Left cardiac atrium (tissue), 4 donors: ENCODE results near the gene BNIP3. TPM values are rescaled to one million over a fixed set of nuclear protein-coding genes. Genes with fewer than 3 reads are reported as not detected.
"Not testable (repeated sequence)": the region's sequence is repeated elsewhere in the genome, so short reads cannot be mapped to it uniquely, and the experiment has no call there.

Experiments used
- ATAC-seq, 2 donors: fragments of 200-7000 bp; cut with Tn5 transposase; one replicate each; pipeline ENCODE4 v1.9.1; 2020; ENCODE audit warnings: mild to moderate bottlenecking in 2 of 2, moderate library complexity in 2 of 2
- DNase-seq: peaks from one replicate; pipeline ENCODE4 v3.0.0-alpha.2; 2020
- intact Hi-C, 2 donors: fragments of 100-400 bp; cut with DNase I; formaldehyde crosslinking; loops; one replicate each; pipeline versions ENCODE4 v1.14.1 to v1.15.1; 2022 to 2023
- total RNA-seq, 2 donors: library from RNA; stranded (reverse); fragmentation: NEBNext Ultra II Directional; extraction: Animal tissue kit (Norgen Biotek cat#: 25700); gene quantifications; one replicate each; pipeline ENCODE4 v1.2.1, GENCODE V29; 2021
- donor health status: DM: no; HTN: yes; CAD: no.
- donor health status: DM: no; HTN: yes; CAD: no; lungs with severe emphysema.
- donor health status: DM: yes; HTN: yes; CAD: no.
- donor health status: Dilated cardiomyopathy.

The BNIP3 gene
- total RNA-seq, 2 donors from 2014 or later = 67.1 to 87.1 TPM

GRCh38 chr10:132004052-132004451, 22.3 kb upstream of the BNIP3 start:
- no peak for ATAC-seq
- no peak for DNase-seq
- intact Hi-C loops = no loop called here

GRCh38 chr10:132003282-132003924, 21.7 kb upstream of the BNIP3 start:
- no peak for DNase-seq
- intact Hi-C loops = no loop called here
- no peak for ATAC-seq

GRCh38 chr10:132002004-132002403, 20.3 kb upstream of the BNIP3 start:
- DNase-seq (no peak), ATAC-seq (no peak)
- intact Hi-C loops = no loop called here

GRCh38 chr10:132001238-132001972, 19.7 kb upstream of the BNIP3 start:
- DNase-seq = no peak
- intact Hi-C loops = no loop called here
- ATAC-seq = peak in 1 of 2 donors; percentile 59

GRCh38 chr10:131998845-131999681, 17.3 kb upstream of the BNIP3 start:
- ATAC-seq = no peak
- no peak for DNase-seq
- intact Hi-C loops = no loop called here

- ATAC-seq (peak in 1 of 2 donors; percentile 21), DNase-seq (no peak)
- intact Hi-C loops = no loop called here
These were observed 16.5 kb upstream of the BNIP3 start for GRCh38 chr10:131998050-131998844.

- intact Hi-C loops = no loop called here
- peak; percentile 69 for DNase-seq
These were observed 15.8 kb upstream of the BNIP3 start for GRCh38 chr10:131997366-131998049.

GRCh38 chr10:131996466-131997365, 15.0 kb upstream of the BNIP3 start:
- peak; percentile 77 to 85 for ATAC-seq
- DNase-seq = peak; percentile 46
- intact Hi-C loops = no loop called here

More at GRCh38 chr10:131997366-131998049, 15.8 kb upstream of the BNIP3 start:
- ATAC-seq = peak; percentile 56 to 66

- DNase-seq (no peak), ATAC-seq (peak in 1 of 2 donors; percentile 11)
- intact Hi-C loops = no loop called here
These were observed 12.7 kb upstream of the BNIP3 start for GRCh38 chr10:131994435-131994834.

GRCh38 chr10:131993275-131993674, 11.6 kb upstream of the BNIP3 start:
- intact Hi-C loops = no loop called here
- ATAC-seq = no peak

GRCh38 chr10:131991726-131992125, 10.0 kb upstream of the BNIP3 start:
- intact Hi-C loops = no loop called here
- no peak for DNase-seq
- no peak for ATAC-seq

More at GRCh38 chr10:131993275-131993674, 11.6 kb upstream of the BNIP3 start:
- no peak for DNase-seq

- ATAC-seq, intact Hi-C loops, DNase-seq: not testable (repeated sequence)
These were observed 6.1 kb upstream of the BNIP3 start for GRCh38 chr10:131987786-131988185.

- intact Hi-C loops, DNase-seq, ATAC-seq: not testable (repeated sequence)
These were observed 5.6 kb upstream of the BNIP3 start for GRCh38 chr10:131987301-131987700.

- ATAC-seq, intact Hi-C loops, DNase-seq: not testable (repeated sequence)
These were observed 5.1 kb upstream of the BNIP3 start for GRCh38 chr10:131986851-131987250.

- intact Hi-C loops = no loop called here
- DNase-seq (no peak), ATAC-seq (no peak)
These were observed 2.1 kb upstream of the BNIP3 start for GRCh38 chr10:131983780-131984179.

GRCh38 chr10:131982796-131983195, 1.1 kb upstream of the BNIP3 start:
- no peak for ATAC-seq
- DNase-seq = no peak
- intact Hi-C loops = no loop called here

- no peak for DNase-seq
- peak in 1 of 2 donors; percentile 3 for ATAC-seq
- intact Hi-C loops = no loop called here
These were observed 548 bp upstream of the BNIP3 start for GRCh38 chr10:131982185-131982756.
